Measurements from ENCODE around the gene CORO2A.

- TF ChIP-seq CTCF (IDR thresholded peaks at IDR 0.05; ENCODE audit: extremely low read depth in 1 of 2, insufficient read depth in 1 of 2, low read depth in 1 of 2, low read length in 2 of 2) (no peak), POLR2AphosphoS5 (IDR thresholded peaks at IDR 0.05; ENCODE audit: insufficient read depth, low read depth, low read length) (no peak), MAX (IDR thresholded peaks at IDR 0.05; ENCODE audit: insufficient read depth, insufficient read length) (no peak), MYC (IDR thresholded peaks at IDR 0.05; ENCODE audit: low read depth, low read length) (no peak), EZH2 (IDR thresholded peaks at IDR 0.05; ENCODE audit: borderline replicate concordance, low read depth, low read length, severe bottlenecking) (no peak), POLR2A (IDR thresholded peaks at IDR 0.05; ENCODE audit: low read depth, low read length) (no peak)
Observed at GRCh38 chr9:98199388-98200033, 7.1 kb upstream of the CORO2A start.
